HG03066 (cell line): ENCODE results near the gene TNNI3K.

Source experiments
- ATAC-seq: cut with Tn5 transposase; IDR thresholded peaks from one replicate; pipeline ENCODE4 v1.9.1; 2021; ENCODE audit warnings: low read depth; ENCODE audit not compliant: unreplicated experiment

TNNI3K gene

DNA sequence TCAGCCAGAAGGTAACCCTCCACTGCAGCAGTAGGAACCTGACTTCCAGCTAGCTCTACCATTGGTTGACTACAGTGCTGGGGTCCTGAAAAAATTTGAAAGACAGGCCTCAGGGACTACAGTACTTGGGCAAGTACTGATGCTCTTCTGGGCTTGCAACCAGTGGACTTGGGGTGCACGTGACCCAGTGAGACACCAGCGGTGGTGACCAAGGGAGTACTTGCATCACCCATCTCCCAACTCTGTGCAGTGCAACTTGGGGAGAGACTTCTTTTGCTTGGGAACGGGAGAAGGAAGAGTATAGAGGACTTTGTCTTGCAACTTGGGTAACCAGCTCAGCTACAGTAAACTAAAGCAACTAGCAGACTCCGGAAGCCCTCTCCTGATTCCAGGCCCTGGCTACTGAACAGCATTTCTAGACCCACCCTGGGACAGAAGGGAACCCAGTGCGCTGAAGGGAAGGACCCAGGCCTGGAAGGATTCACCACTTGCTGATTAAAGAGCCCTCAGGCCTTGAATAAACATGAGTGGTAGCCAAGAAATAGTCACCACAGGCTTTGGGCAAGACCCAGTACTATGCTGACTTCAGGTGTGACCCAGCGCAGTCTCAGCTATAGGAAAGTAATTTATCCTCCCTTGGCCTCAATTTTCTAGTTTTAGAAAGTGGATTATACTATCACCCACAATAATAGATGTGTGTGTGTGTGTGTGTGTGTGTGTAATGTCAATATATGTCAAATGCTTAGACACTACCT lies 45.6 kb downstream of the TNNI3K start:
- ATAC-seq = no peak

- ATAC-seq = no peak
Observed at GRCh38 chr1:74286414-74286813, 51.2 kb downstream of the TNNI3K start.

DNA sequence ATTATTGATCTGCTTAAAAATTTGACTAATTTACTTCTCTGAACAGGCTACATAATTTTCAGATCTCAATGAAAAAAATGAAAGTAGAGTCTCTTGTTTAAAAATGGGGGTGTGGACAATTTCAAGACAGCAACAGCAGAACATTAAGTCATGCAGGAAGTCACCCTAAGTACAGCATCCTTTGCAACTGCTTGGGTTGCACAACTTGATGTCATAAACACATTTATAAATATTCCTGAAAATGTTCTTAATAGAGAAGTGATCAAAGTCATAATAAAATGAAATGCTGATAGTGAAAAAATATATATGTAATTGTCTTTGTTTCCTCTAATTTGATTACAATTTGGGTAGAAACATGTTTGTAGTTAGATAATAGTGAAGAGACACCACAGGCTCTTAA lies 79.3 kb downstream of the TNNI3K start:
- no peak for ATAC-seq

GRCh38 chr1:74316302-74316701 lies 81.1 kb downstream of the TNNI3K start:
- ATAC-seq = no peak

DNA sequence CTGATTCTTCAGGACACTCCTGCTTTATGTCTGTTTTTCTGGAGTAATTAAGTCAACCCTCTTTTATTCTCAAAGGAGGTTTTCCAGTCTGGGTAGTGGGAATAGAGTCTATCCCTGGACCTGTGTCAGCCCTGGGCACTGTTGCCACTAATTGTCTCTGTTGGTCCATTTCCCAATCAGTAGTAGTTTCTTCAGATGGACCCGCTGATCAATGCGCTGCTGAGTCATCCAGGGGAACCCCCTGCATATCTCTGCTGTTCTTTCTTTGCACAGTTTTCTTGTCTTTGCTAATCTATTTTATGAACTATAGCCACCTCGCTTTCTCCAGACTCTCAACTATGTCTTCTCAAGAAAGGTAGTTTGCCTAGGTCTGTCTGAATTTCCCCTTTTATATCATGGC lies 82.5 kb downstream of the TNNI3K start:
- no peak for ATAC-seq

GRCh38 chr1:74323937-74324473 lies 88.8 kb downstream of the TNNI3K start:
- ATAC-seq = no peak

DNA sequence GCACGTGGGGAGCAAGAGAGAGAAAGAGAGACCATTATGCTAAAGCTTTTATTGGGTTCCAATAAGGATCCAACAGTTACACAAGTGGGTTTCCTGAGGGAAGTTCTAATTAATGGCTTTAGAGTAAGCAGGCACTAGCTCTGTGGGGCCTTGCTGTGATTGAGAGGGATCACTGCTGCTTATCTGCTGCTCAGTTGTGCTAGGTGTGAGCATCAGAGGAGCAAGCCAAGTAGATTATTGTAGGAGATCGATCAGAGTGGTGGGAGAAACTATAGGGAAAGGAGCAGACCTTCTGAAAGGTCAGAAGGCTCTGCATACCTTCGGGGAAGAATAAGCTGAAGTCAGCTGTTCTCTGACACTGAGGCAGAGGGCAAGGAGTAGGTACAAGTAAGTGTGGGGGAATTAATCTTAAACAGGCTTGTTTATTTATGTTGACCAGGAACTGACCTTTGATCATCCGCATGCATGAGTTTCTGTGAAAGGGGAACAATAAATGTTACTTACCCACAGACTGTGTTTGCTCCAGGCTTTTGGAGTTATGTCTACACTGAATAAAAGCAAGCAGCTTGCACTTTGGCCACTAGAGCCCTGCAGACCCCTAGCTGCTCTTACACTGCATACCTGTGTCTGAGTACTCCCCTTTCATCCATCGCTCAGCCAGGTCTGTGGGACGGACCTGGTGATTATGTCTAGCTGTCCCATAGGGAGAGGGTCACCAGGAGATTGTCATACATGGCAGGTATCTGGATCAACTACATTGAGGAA lies 89.7 kb downstream of the TNNI3K start:
- ATAC-seq = no peak

GRCh38 chr1:74328851-74329250 lies 93.7 kb downstream of the TNNI3K start:
- ATAC-seq = no peak

DNA sequence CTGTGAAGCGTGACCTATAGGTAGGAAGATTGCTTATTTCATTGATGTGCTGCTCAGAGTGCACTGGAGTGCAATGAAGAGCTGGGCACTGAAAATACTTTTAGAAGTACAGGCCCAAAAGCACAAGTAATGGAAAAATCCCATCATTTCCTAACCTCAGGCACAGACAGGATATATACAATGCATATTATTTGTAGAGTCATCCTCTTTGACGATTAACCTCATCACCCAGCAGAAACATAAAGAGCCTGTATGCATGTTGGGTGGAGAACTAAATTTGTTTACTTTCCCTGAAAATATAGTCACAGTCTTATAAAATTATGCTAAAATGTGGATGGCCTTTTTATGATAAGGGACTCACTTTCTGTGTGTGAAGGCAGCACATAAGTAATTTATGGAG lies 98.1 kb downstream of the TNNI3K start:
- no peak for ATAC-seq

DNA sequence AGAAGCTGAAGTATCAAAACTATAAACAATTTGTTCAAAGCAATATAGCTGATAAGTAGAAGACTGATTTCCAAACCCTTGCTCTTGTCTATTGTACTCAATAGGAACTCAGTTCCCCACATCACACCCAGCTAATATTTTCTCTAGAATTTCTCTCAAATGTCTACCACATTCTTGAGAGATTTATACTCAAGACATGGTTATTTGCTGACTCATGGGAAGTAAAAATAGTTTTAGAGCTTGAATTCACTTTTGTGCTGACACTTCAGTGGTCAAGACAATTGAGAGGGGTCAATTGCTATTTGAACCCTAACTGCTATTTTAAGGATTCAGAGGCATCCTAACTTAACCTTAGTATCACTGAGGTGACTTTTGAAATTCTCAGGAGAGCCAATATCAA lies 99.0 kb downstream of the TNNI3K start:
- ATAC-seq = no peak

GRCh38 chr1:74340656-74341055 lies 105.5 kb downstream of the TNNI3K start:
- no peak for ATAC-seq

DNA sequence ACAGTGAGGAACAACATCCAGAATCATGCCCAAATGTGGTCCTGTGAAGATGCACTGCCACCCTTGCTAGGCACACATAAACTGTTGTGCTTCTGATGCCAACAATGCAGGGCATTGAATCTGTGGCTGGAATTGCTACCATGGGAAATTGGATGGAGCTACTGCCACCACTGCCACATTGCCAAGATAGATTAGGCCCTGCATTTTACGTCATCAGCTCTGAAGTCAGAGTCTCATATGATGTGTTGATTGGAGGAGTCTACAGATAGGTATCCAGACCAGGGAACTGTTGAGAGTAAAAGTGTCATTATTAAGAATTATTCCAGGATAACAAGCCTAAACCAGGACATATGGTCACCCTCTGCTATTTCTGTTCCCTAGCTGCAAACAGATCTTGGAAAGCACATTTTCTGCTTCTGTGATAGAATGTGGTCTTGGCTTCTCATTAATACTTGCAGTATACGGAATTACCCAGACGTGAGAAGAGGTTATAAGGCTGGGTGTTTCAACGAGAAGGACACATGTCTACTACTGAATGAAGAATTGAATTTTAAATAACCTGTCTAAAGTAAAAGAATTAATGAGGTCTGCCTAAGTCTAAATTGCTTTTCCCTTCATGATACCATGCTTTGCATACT lies 106.6 kb downstream of the TNNI3K start:
- ATAC-seq = no peak

DNA sequence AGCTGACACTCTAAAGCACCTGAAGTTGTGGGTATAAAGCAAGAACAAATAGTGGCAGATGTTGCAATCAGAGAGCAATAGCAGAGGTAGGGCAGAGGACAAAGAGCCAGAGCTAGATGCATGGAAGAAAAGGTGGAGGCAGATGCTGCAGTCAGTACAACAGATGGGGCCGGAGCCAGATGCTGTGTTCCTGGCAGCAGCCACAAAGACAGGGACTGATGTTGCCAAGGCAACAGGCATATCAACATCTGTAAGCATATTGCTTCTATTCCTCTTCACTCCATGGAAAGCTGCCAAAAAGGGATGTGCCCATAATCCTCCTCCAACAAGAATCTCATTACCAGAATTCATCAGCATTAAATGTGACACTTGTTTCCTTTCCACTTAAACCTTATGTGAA lies 108.0 kb downstream of the TNNI3K start:
- ATAC-seq = no peak

DNA sequence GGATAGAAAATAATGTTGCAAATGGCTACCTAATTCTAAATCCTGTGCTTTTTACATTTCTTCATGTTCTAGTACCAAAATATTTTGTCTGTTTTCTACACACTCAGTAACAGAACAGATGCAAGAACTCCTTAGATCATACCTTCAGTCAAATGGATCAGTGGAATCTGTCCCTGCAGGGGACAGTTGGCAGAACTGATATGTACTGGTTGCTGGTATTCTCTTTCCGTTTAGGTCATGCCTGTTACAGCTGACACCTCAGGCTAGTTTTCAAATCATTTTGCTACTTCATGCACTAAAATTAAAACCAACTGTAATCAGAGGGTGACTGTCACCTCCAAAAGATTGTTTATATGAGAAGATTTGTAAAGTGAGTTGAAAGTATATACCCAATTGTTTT lies 109.2 kb downstream of the TNNI3K start:
- ATAC-seq = no peak

GRCh38 chr1:74356493-74356892 lies 121.3 kb downstream of the TNNI3K start:
- ATAC-seq = no peak

DNA sequence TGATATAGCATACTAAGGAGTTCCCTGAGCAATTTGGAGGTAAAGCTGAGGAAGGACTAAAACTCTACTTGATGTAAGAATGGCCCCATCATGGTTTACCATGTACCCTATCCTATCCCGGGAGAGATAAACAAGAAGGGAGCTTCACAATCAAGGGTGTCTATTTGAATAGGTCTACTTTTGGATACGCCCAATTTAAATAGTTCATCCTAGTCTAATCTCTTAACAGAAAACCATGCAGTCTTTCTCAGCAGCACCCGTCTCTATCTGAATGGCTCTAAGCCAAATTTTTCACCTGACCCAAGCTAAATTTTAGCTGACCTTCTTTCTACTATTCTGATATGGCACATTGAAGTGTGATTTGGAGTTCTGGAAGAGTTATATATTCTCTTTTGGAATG lies 122.0 kb downstream of the TNNI3K start:
- ATAC-seq = no peak

DNA sequence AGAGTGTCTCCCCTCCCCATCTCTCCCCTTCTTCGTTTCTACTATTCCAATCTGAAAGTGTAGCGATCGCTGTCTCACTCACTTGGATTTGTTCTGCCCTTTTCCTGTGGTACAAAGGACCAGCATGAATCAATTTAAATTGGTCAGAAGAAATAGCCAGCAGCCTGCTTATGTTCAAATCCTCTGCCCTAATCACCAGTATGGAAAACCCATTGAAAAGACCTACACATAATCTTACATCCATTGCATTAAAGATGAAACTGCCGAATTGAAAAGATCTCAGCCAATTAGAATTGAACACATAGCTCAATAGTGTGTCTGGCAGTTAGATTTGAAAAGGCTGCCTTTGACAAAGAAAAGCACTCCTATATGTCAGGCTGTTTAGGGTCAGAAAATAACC lies 122.6 kb downstream of the TNNI3K start:
- no peak for ATAC-seq

- ATAC-seq = no peak
Observed at GRCh38 chr1:74362691-74363090, 127.5 kb downstream of the TNNI3K start.

- ATAC-seq = no peak
Observed at GRCh38 chr1:74363220-74363619, 128.0 kb downstream of the TNNI3K start.

GRCh38 chr1:74367175-74367813 lies 132.1 kb downstream of the TNNI3K start:
- ATAC-seq = no peak

- ATAC-seq = no peak
Observed at GRCh38 chr1:74368335-74368734, 133.1 kb downstream of the TNNI3K start.
